Adrenal gland (tissue), 12 donors: Measurements from ENCODE around the gene ERCC5. TPM values are rescaled to one million over a fixed set of nuclear protein-coding genes. Genes with fewer than 3 reads are reported as not detected.
A peak's percentile ranks its signal among the peaks of the same experiment; 100 is the strongest.

Experiments
- DNase-seq, 7 donors: peaks; one replicate each; pipeline ENCODE4 v3.0.0-alpha.2; 2019 to 2020
- H3K27ac ChIP-seq, 5 donors: fragments of 200-600 bp; sonication (generic) in 4 of 5; 1 replicate in 3 of 5; 2 replicates in 2 of 5; pipeline versions ENCODE4 v1.5.1 to v1.8.0; 2016 to 2020; ENCODE audit warnings: mild to moderate bottlenecking in 1 of 5
- H3K27me3 ChIP-seq: fragments of 200-600 bp; 2 replicates; pipeline ENCODE4 v1.8.0; 2021
- H3K36me3 ChIP-seq, 2 donors: fragments of 200-600 bp; replicated peaks in 1 of 2; 1 replicate in 1 of 2; 2 replicates in 1 of 2; pipeline versions ENCODE4 v1.5.1 to v1.8.0; 2018 to 2022
- H3K4me1 ChIP-seq, 2 donors: fragments of 200-600 bp; replicated peaks in 1 of 2; 1 replicate in 1 of 2; 2 replicates in 1 of 2; pipeline versions ENCODE4 v1.5.1 to v1.8.0; 2018 to 2021
- H3K4me3 ChIP-seq, 4 donors: fragments of 200-600 bp; sonication (generic) in 3 of 4; one replicate each; pipeline ENCODE4 v1.5.1; 2016 to 2018
- H3K9me3 ChIP-seq, 3 donors: fragments of 200-600 bp; sonication (generic) in 1 of 3; replicated peaks in 1 of 3; 1 replicate in 2 of 3; 2 replicates in 1 of 3; pipeline versions ENCODE4 v1.5.1 to v1.8.0; 2016 to 2021
- CTCF ChIP-seq, 6 experiments: fragments of 450-650 bp in 4 of 6; fragments of 200-600 bp in 2 of 6; sonication (generic) in 1 of 6; IDR thresholded peaks; 1 replicate in 5 of 6; 2 replicates in 1 of 6; pipeline versions ENCODE4 v1.5.1 to v1.8.0; 2016 to 2021; ENCODE audit warnings: antibody characterized with exemption in 6 of 6, mild to moderate bottlenecking in 2 of 6, moderate library complexity in 1 of 6
- POLR2A ChIP-seq, 2 donors: fragments of 450-650 bp; IDR thresholded peaks; one replicate each; pipeline ENCODE4 v1.6.1; 2017; ENCODE audit warnings: antibody characterized with exemption in 2 of 2, mild to moderate bottlenecking in 2 of 2, moderate library complexity in 1 of 2
- WGBS, 4 donors: extraction: QIAGEN DNeasy Blood & Tissue Kit in 2 of 4; methylation state at CpG; one replicate each; pipeline versions ENCODE4 v1.1.5 to v1.1.7; 2013 to 2017; 5-methylcytosine and 5-hydroxymethylcytosine counted together
- intact Hi-C, 2 donors: fragments of 100-400 bp; cut with DNase I; formaldehyde crosslinking; loops; one replicate each; pipeline versions ENCODE4 v1.14.1 to v1.15.0; 2022 to 2023
- polyA plus RNA-seq, 3 donors: library from polyadenylated mRNA; stranded (reverse); fragments of 200-250 nt in 2 of 3; fragments of 350-450 nt in 1 of 3; fragmentation: Illumina TruSeq in 1 of 3; extraction: RNeasy Lipid Tissue Mini Kit (QIAGEN cat#74804) in 1 of 3; gene quantifications; one replicate each; pipeline ENCODE4 v1.2.3, GENCODE V29; 2013 to 2014
- total RNA-seq, 9 donors: library from RNA; depleted of rRNA in 4 of 9; stranded (reverse); fragments of >200 nt in 4 of 9; fragments of 120-200 nt in 1 of 9; fragmentation: NEBNext Ultra II Directional in 1 of 9; extraction: Animal tissue kit (Norgen Biotek cat#: 25700) in 1 of 9; gene quantifications; one replicate each; pipeline versions ENCODE4 v1.1.0 to v1.2.4, GENCODE V29; 2013 to 2023
- donor health status: healthy with polysubstance abuse.
- donor health status: Bipolar disorder and iron deficiency.
- donor health status: DM: yes; HTN: yes; CAD: no.
- donor health status: DM: no; HTN: no; CAD: no.
- donor health status: DM: no; HTN: no; CAD: no.
- donor health status: DM: yes; HTN: yes; CAD: no.

ERCC5 gene
- total and polyA plus RNA-seq, 12 donors = 37.8 to 185 (median 64.6) TPM

DNA sequence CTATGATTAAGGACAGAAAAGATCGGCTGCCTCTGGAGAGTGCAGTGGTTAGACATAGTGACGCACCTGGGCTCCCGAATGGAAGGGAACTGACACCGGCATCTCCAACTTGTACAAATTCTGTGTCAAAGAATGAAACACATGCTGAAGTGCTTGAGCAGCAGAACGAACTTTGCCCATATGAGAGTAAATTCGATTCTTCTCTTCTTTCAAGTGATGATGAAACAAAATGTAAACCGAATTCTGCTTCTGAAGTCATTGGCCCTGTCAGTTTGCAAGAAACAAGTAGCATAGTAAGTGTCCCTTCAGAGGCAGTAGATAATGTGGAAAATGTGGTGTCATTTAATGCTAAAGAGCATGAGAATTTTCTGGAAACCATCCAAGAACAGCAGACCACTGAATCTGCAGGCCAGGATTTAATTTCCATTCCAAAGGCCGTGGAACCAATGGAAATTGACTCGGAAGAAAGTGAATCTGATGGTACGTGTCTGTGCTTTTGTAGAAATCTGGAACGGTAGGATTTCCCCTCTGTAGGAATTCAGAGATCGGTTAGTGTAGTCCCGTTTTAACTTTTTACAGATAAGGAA lies 16.9 kb downstream of the ERCC5 start:
- Histone ChIP-seq H3K27me3 (no peaks in the 10 kb centered on the region), H3K4me3 (no peak overlapping the region), H3K27ac (no peak overlapping the region), H3K9me3 (no peaks in the 10 kb centered on the region), H3K4me1 (no peaks in the 10 kb centered on the region), H3K36me3 (peaks cover 0 to 91% of the 10 kb centered on the region in 2 donors)
- WGBS, 4 donors = 92 to 94% (median 94%) methylated on average over 13 of the region's 13 CpGs
- TF ChIP-seq CTCF (IDR thresholded peaks at IDR 0.05) = no peak
- no peak for TF ChIP-seq POLR2A (IDR thresholded peaks at IDR 0.05)
- intact Hi-C loops = no loop called here
- DNase-seq = no peak

DNA sequence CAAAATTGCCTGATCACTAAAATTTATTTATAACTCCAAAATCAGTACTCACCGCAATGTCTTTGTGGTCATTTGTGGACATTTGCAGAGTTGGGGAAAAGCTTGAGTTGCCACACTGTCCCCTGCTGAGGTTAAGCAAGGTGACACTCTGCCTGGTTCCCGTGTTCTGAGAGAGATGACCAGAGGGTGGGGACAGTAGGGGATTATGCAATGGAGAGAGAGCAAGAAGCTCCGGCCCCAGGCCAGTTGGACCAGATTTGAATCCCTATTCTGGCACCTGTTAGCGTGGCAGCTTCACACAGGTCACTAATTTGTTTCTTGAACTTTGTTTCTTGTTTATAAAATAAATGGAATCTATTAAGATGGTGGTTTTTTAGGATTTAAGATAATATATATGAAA lies 17.8 kb downstream of the ERCC5 start:
- intact Hi-C loops = no loop called here
- peak in 3 of 7 donors; percentile 19 to 67 (median 47) for DNase-seq
- Histone ChIP-seq H3K27ac (no peak overlapping the region), H3K9me3 (no peaks in the 10 kb centered on the region), H3K4me1 (no peaks in the 10 kb centered on the region), H3K36me3 (peaks cover 0 to 94% of the 10 kb centered on the region in 2 donors), H3K4me3 (no peak overlapping the region), H3K27me3 (no peaks in the 10 kb centered on the region)
- no peak for TF ChIP-seq CTCF (IDR thresholded peaks at IDR 0.05)
- TF ChIP-seq POLR2A (IDR thresholded peaks at IDR 0.05) = no peak
- WGBS, 4 donors = 52 to 69% (median 63%) methylated on average over 4 of the region's 4 CpGs

DNA sequence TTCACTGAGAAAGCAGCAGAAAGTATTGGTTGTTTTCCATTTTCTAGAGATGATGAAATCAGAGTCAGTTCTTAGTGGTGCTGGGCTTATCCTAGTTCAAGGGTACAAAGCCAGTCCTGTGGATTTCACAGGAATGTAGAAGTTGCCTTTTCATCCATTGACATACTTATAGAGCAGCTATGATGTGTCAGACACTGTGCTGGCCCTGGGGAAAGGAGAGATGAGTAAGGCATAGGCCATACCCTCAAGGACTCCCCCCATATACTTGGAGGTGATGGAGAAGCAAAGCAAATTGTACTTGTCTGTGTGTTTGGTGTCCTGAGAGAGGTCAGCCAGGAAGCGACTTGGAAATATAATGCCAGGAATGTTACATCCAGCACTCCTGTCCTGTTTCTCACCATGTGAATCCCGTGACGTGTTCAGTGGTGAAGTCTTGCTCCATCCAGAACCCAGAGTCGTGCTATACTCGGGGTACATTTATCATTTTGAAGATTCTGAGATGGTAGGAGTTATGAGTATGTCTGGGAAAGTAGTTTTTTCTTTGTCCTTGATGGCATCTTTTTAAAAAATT lies 22.6 kb downstream of the ERCC5 start:
- no peak for TF ChIP-seq CTCF (IDR thresholded peaks at IDR 0.05)
- TF ChIP-seq POLR2A (IDR thresholded peaks at IDR 0.05) = no peak
- Histone ChIP-seq H3K36me3 (peaks cover 0 to 67% of the 10 kb centered on the region in 2 donors), H3K9me3 (no peaks in the 10 kb centered on the region), H3K27ac (no peak overlapping the region), H3K4me1 (peaks cover 13 to 19% of the 10 kb centered on the region in 2 donors), H3K27me3 (no peaks in the 10 kb centered on the region), H3K4me3 (no peak overlapping the region)
- WGBS, 4 donors = 93 to 96% (median 94%) methylated on average over 5 of the region's 5 CpGs
- intact Hi-C loops = no loop called here
- no peak for DNase-seq

DNA sequence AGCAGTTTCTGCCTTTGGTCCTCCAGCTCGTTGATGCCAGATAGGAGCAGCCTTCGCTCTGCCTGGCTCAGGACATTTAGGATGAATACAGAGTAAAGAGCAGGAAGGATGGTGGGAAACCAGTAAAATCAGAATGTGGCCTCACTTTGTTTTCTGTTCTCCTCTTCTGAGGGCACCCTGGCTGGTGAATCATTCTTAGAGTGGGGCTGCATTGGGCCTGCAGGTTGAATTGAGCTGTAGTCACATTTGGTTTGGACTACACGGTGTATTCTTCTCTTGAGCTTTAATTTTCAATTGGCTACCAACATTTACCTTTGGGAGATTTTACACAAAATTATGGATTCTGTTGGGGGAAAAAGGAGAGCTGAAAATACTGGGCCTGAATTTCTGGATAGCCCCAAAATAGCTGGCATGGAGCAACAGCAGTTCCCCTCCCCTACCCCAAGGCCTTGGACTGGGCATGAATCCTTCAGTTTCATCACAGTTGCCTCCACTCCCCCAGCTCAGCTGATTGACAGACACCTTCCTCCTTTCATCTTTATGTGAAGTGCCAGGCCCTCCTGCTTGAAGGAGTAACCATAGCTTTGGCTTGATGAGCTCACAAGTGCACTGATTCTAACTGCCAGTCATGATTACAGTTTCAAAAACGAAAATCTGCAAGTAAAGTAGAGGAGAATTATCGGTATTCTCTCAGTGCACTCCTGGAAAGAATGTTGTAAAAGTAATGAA lies 24.3 kb downstream of the ERCC5 start:
- peak in 2 of 7 donors; percentile 9 to 20 for DNase-seq
- TF ChIP-seq POLR2A (IDR thresholded peaks at IDR 0.05) = no peak
- no peak for TF ChIP-seq CTCF (IDR thresholded peaks at IDR 0.05)
- H3K27me3 ChIP-seq = no peaks in the 10 kb centered on the region
- WGBS, 4 donors = 45 to 53% (median 48%) methylated on average over 5 of the region's 5 CpGs
- H3K27ac ChIP-seq = peak overlapping the region in 1 of 5 donors; percentile 27
- no peaks in the 10 kb centered on the region for H3K9me3 ChIP-seq
- intact Hi-C loops = no loop called here
- H3K4me1 ChIP-seq = peaks cover 13 to 19% of the 10 kb centered on the region in 2 donors
- H3K36me3 ChIP-seq = peaks cover 0 to 68% of the 10 kb centered on the region in 2 donors
- no peak overlapping the region for H3K4me3 ChIP-seq
